Measurements from ENCODE around the gene ST3GAL5.

DNA sequence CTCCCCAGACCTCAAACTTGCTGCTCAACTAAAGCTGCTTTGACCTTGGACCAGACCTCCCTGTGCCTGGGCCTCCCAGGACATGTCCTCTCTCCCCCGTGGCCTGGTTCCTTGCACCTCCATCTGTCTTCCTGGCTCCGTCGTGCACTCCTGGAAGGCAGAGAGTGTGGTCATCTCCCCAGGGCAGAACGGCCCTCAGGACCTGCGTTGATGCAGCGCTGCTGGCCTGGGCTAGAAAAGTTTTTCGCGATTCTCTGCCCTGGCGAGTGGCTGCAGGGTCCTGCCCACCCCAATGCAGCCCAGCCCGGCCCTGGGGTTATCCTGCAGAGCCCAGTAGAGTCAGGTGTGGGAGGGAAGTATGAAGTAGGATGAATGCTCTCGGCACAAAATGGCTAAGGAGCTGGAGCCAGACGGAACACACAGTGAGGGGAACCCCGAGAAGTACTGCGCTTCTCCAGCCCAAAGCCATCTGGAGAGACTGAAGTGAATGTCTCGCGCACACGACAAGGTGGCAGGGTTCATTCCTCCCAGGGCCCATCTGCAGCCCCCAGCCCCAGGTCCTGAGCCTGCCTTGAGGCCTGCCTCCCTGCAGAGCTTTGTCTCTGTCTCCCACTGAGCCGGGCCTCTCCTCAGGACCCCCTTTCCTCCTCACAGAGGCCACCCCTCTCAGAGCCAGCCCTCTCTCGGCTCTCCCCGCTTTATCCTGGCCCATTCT, 93.3 kb downstream of the ST3GAL5 start:
- TF ChIP-seq, protein P1, sequence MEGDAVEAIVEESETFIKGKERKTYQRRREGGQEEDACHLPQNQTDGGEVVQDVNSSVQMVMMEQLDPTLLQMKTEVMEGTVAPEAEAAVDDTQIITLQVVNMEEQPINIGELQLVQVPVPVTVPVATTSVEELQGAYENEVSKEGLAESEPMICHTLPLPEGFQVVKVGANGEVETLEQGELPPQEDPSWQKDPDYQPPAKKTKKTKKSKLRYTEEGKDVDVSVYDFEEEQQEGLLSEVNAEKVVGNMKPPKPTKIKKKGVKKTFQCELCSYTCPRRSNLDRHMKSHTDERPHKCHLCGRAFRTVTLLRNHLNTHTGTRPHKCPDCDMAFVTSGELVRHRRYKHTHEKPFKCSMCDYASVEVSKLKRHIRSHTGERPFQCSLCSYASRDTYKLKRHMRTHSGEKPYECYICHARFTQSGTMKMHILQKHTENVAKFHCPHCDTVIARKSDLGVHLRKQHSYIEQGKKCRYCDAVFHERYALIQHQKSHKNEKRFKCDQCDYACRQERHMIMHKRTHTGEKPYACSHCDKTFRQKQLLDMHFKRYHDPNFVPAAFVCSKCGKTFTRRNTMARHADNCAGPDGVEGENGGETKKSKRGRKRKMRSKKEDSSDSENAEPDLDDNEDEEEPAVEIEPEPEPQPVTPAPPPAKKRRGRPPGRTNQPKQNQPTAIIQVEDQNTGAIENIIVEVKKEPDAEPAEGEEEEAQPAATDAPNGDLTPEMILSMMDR (IDR thresholded peaks at IDR 0.05; ENCODE audit: borderline replicate concordance, extremely low read depth, low read length, poor library complexity, severe bottlenecking), result no peak
- no peak for TF ChIP-seq EZH2 (IDR thresholded peaks at IDR 0.05; ENCODE audit: borderline replicate concordance, low read depth, low read length, severe bottlenecking)
